CD4-positive, alpha-beta T cell treated with Interleukin-1 beta for 1 hour (primary cell): ENCODE data around the gene STK24.
A peak's percentile ranks its signal among the peaks of the same experiment; 100 is the strongest.

Experiments used
- DNase-seq, 2 donors: peaks; one replicate each; pipeline ENCODE4 v3.0.0-alpha.2; 2020 to 2022

Gene STK24

DNA sequence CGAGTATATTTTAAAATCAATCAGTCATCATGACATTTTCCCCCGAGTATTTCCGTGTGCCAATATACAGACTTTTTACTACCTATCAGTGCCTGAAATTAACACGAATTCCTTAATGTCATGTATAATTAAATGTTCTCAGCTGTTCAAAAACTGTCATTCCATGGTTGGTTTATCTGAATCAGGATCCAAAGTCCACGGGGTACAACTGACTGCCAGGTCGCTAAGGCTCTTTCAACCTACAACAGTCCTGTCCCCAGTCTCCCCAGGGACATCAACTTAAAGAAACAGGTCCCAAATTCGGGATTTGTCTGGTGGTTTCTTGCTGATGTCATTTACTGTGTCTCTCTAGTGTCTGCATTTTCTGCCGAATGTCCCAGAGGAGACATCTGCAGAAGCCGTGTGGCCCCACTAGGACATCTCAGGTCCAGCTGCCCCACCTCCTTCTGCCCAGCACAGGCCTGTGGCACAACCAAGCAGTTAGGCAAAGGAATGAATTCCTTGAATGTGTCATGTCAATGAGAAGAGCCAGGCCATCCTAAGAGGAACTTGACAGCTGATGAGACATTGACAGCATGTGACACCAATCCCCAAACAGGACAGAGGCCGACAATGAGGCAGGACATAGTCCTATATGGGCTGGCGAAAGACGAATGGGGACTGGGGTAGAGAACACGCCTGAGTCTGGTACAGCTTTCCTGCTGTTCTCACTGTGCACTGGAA, 109.5 kb downstream of the STK24 start:
- DNase-seq = no peak

DNA sequence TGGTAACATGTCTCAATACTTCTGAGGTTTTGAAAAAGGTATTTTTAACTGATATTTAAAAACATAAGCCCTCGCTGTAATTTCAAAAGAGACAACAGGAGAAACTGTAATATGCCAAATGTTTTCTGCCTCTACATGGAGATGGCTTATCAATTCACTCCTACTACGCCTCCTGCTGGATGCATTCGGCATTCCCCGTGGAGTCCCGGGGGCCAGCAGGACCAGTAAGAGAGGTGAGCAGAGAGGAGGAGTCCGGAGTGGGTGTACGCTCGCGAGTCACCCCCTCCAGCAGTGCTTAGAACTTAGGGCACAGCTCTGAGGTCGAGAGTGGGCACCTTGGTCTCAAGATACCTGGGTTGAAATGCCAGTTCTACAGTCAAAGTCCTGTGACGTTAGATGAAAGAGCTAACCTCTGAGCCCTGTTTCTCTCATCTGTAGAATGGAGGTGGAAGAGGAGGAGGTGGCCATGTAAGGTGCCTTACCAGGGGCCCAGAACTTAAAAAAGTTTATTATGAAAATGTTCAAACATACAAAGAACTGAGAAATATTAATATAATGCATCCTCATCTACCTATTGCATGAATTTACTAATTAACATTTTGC, 110.2 kb downstream of the STK24 start:
- DNase-seq = peak in 1 of 2 donors; percentile 36

DNA sequence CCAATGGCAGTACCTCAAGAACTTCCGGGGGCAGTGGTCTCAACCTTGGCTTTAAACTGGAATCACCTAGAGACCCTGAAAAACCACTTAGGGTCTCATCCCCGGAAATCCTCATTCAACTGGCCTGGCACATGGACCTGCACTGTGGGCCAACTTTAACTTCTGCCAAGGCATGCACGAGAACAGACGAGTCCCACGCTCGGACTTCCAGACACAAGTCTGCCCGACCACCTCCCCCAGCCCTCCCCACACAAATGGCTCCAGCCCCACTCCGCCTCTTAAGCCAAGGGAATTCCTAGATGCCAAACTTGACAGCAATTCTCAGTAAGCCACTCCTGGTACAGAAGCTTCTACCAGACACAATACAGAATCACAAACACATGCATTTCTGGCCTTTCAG, 114.0 kb downstream of the STK24 start:
- no peak for DNase-seq

DNA sequence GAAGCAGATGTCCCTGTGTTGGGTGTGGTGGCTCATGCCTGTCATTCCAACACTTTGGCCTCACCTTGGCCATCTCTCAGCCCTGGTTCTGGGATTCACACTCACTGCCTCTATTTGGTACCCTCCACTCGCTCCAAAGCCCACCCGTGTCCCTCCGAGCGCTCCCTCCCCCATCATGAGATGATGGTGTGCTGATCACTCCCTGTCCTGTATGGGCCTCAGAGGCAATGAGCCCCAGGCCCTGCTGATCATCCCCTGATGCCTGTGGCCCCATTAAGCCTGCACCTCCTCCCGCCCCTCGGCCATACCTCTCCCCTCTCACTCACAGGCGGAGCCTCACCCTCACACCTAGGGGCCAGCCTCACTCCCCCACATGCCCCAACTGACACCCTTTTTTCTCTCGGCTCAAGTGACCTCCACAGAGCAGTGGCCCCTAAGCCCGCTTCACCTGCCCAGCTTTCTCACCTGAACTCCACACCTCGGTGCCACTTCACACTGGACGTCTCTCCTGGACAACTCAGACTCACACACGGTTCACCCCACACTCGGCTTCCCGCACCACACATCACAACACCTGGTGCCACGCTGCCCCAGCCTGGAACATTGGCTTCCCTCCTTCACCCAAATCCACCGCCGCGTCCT, 114.5 kb downstream of the STK24 start:
- no peak for DNase-seq

DNA sequence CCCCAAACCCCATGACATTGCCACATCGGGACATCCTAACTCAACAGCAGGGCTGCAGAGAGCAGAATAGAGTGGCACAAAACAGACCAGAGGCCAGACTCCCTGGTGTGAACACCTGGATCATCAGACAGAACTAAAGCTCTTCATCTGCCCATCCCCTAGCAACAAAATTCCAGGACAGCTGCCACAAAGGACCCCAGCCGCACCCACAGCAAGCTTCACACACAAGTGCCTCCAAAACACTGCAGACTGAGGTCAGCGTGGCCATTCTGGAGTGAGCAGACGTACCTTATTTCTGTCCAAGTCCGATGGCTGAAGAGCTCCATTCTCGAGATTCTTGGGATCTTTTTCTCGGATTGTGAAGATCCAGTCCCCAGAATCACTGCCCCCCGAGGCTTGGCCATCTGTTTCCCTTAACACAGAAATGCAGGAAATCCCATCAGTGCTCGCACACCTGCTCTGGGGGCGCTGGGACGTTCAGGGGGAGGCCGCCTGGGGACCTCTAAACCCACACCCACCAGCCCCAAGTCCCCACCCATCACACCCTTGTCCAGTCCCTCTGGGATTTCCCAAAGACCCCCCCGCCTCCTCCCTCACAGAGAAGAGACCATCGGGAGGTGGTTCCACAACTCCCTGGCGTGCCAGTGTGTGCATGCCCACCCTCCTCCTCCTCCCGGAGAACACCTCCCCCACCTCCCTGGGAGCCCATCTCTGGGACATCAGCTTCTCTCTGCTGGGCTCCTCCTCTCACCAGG, 115.2 kb downstream of the STK24 start:
- DNase-seq = no peak

DNA sequence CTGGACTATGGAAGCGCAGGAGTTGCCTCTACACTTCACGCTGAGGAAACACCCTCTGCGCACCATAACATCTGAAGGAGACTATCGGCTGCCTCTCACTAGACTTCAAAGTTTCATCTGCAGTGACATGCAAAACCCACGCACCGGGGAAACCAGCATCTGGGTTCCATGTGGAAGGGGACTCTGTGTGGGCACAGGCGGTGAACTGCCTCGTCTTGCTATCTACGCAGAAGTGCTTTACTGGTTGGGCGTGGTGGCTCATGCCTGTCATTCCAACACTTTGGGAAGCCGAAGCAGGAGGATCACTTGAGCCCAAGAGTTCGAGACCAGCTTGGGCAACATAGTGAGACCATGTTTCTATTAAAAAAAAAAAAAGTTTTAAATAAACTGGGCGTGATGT, 116.4 kb downstream of the STK24 start:
- no peak for DNase-seq

DNA sequence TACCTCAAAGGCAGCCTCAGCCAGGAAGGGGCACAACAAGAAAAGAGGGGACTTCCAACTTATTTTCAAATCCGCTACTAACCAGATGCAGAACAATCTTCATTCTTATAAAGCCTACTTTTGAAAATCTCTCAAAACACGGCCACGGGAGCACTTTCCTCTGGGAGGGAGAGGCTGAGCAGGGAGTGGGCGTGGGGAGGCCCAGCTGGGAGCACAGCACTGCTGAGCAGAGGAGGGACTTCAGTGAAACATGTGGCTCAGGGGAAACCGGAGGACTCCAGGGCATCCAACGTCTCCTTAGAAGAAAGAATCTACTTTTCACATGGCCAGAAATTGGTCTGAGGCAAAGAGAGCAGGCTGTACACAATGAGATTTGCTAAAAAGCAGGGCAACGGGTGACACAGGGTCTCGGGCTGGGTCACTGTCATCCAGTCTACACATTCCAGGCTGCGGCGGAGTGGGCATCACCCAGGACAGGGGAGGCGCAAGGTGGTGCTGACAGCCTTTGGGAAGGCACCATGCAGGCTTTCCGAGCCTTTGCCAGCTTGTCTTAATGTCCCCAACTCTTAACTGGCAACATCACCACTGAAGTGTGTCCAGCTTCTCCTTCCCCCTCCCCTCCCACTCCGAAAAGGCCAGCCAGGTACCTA, 117.1 kb downstream of the STK24 start:
- no peak for DNase-seq

DNA sequence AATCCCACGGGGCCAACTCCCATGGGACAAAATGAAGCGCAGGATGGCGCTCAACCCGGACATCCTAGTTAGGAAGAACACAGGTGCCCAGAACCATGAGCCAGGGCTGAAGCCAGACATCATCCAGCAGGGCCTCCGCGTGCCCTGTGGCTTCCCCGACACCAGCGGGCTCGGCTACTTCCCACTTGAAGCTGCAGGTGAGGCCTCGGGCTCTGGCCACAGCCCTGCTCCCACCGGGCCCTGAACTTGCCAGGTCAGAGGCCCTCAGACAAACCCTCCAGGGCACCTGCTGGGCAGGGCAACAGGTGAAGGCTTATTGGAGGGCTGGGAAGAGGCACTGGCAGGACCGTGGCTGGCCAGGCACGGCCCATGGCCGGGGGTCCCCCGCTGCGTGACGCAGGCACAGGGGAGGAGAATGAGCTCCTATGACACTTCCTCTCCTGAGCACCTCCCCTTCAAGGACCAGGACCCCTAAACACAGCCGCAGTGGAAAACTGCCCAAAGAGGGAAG, 117.7 kb downstream of the STK24 start:
- no peak for DNase-seq

DNA sequence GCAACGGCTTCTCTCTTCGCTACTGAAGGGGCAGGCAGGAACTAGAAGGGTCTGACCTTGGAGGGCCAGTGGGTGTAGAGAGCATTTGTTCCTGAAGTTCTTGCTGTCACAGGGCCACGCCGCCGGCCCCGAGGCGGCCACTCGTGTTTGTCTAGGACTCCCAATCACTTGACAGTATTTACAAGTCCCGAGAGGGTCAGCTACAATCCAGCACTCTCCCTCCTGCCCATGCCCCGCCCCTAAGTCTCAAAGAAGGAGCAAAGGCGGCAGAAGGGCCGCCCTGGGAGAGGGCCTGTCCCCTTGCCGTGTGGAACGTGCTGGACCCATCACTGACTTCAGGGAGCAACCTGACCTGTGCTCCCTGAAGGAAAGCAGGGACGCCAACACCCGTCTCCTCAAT, 118.5 kb downstream of the STK24 start:
- no peak for DNase-seq

DNA sequence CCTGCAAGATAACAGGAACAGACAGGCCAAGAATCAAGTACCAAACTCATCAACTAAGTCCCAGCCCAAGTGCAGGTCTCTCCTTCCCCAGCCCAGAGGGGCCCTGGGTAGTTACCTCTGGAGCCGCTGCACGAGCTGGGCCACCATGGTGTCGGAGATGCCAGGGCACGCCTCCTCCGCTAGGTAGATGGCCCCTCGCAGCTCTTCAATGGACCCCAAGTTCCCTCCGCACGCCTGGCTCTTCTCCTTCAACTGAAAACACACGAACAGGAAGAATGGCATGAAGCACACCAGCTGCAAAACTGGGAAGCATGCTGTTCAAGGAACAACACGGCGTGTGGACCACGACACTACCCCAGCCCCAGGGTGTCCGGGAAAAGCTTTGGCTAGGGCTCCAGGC, 119.9 kb downstream of the STK24 start:
- DNase-seq = no peak

DNA sequence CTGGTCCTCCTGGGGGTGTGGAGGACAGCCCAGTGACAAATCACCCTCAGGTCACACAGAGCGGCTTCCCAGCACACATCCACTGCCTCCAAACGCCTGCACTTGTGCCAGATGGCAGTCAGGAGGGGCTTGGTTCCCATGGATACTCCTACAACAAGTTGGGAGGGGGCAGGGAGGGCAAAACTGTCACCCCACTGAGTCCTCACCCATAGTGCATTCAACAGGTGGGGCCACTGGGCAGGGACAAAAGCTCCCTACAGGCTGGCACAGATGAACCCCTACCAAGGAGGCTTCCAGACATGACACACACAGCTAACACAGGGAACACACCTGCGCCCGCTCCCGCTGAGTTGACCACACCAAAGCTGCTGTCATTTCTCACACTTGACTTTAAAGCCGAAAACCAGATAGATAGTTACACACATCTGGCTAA, 120.5 kb downstream of the STK24 start:
- no peak for DNase-seq

DNA sequence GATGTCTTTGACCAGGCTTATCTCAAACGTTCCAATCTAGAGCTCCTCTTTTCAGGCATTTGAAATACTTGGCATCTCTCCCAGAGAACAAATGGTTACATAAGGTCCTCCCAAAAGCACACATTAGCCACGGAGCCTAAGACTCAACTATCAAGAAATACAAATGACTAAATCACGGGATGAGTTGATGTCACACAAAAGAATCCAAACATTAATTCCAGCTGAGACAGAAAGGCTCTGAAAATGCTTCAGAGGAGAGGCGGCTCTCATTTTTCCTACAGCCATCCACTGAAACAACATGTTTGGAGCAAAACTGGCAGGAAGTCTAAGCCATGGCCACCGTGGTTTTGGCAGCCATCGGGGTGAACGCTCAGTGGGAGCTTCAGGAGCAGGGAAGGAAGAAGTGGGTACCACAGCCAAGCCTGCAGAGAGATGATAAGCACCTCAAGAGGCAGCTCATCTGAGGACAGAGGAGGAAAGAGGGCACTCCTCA, 122.5 kb downstream of the STK24 start:
- DNase-seq = no peak

DNA sequence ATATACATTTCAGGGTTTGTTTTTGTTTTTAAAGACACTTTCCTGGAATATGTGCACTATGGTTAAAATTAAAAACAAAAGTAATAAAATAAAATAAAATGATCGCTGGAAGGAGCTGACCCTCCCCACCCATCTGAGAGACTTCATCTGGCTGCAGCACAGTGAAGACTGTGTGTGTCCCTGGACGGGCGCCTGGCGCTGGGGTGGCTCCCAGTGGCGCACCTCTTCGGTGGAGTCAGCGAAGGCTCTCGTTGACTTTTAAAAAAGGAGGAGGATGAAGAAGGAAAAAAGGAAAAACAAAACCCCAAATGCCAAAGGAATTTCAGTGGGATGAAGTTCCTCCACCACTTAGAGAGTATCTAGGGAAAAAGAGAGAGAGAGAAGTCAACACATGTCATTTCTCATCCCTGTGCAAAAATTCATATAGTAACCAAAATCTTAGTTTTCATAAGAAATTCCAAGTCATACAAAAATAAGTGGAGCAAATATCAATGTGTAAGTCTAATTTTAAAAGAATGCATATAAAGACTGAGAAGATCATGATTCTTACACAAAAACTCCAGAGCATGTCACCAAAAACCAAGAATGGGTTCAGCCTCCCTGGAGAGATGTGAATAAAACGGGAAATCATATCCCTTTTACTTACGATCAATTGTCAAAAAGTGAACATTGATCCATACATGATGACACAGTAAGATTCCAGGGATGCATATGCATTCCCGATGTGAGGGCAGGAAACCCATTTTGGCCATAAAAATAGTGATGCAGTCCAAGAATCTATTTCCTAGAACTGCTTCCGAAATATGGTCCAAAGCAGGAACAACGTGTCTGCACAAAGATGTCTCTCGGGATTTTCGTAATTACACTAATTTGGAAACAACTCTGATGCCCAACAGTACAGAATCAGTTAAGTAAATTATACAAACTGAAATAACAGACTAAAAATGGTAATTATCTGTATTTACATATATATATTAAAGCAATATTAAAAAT, 123.8 kb downstream of the STK24 start:
- no peak for DNase-seq

DNA sequence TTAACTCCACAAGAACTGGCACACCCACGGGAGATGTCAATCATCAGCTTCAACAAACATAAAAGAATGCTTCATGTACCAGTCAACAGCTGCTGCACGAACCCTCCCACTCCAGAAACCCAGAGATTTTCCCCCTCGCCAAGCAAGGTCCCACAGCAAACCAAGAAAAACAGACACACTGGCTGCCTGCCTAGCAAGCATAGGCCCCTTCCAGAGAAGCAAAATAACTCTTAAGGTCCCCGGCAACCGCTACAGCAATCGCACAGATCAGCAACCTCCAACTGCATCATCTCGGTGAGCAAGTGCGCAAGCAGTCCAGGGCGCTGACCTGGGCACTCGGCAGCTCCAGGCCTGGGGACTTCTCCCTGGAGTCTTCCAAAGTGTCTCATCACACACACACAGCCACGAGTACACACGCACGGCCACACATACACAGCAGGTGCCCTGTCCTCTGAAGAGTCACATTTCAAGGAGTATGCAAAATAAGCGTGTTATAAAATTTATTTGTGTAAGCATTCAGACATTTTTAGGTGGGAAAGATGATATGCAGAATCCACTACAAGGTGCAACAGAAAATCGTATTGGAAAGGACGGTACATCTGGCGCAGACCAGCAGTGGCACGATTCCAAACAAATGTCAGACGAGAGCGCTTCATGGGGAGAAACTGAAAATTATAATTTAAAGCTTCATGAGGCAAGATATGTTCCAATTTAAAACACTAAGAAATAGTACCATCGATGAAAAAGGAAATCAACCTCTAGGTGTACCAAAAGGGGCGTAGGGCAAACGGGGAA, 125.0 kb downstream of the STK24 start:
- DNase-seq = no peak

DNA sequence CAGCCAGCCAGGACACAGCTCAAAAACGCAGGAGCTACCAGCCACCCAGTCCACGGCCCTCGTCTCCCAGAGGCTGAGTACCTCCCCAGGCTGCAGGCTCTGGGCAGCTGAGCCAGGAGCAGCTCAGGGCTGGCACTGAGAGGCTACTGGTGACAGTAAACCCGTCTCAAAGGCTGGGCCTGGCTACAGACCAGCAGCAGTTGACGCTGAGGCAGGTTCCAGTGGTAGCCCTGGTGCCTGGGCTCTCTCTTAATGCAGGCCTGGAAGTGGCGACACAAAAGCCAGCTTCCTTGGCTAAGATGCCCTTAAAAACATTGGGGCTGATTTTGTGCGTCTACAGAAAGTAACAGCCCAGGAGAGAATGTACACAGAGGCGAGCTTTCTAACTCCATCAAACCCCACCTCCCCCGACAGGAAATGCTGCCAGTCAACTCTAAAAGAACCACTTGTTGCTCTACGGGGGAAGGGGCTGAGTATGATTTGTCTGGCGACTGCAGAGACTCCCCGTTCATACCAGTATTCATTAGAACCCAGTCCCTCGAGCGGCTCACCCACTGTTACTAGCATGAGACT, 126.3 kb downstream of the STK24 start:
- DNase-seq = no peak

DNA sequence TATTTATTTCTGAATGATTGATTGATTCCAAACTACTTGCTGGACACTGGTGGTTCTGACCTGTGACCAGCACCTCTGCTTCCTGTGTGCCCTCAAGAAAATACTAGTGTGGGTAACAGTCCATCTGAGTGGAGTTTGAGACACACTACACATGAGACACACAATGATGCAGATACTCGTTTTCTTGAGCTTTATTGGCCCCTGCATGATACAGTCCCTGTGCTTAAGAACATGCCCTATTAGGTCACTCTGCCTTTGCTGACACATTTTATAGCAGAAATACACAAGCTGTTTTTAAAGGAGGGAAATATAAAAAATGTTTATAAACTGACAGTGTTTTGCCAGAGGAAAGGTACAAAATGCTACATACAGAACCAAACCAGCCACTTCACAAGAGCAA, 126.9 kb downstream of the STK24 start:
- DNase-seq = no peak

DNA sequence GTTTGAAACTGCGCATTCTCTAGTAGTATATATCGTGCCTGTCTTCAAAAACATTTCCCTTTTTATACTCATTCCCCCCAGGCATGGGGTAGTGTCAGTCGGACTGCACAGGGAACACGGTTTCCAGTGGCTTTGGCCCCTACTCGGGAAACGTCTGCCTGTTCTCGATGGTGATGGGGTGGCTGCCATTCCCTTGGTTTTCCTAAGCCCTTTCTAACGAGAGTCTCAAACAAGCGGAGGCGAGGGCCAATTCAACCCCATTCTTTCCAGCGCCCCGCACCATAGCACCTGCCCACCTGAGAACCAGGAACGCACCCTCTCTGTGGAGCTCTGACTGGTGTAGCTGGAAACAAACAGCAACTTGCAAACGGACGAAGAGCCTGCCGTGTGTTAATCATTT, 127.6 kb downstream of the STK24 start:
- no peak for DNase-seq

DNA sequence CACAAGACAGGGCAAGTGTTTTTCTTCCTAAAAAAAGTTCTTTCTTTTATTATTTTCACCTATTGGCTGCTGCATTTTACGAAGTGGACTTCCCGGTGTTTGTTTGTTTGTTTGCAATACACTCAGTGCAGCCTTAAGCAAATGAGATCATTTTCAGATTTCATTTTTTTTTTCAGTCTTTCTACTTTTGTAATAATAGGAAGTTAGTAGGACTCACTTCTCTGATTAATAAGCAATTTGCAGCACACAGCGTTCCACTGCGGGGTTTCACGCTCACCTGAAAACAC, 128.3 kb downstream of the STK24 start:
- DNase-seq = no peak

DNA sequence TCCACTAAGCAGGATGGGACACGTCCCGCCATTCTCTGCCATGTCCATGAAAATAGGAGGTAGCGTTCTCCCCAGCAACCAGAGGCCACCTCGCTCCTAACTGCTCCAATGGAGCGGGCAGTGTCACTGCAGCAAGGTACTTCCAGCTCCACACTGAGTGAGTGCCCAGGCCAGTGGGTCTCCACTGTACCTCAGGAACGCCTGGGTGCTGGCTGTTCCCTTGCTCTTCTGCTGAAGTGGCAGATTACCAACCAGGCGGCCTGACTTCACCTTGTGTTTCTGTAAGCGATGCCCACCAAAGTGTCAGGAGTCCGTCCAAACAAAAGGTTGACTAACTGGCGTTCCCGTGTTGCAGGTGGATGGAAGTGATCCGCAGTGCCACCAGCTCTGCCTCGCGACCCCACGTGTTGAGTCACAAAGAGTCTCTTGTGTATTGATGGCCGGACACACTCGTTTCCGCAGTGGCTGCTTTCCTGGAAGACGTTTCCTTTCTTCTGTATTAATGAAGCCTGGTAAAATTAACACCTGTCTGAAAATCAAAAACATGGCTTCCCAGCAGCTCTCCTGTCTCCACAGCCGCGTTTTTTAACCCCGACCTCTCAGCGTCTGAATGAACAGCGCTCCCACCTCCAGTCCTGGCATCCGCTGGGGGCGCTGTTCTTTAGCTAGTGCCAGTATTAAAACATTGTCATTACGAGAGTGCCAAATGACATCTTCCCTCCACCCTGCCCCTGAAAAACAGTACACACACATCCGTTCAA, 128.8 kb downstream of the STK24 start:
- DNase-seq = peak in 1 of 2 donors; percentile 17

DNA sequence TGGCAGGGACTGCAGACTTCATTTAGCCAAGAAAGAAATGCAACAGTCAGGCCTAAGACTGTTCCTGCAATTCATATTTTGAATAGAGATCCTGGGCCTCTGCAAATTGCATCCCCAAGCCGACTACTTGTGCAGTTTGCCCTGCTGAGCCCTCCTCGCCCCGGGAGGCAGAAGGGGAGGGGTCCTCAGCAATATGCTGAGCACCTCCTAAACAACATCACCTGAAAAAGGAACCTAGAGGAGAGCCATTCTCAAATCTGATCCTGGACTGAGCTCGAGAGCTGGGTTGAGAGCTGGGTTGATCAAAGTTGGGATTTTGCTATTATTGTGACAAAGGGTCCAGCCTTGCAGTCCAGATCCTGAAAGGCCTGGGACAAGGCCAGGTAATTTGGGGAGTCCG, 129.8 kb downstream of the STK24 start:
- no peak for DNase-seq
